Astrocyte (in vitro differentiated cells and primary cell): ENCODE data around the gene ZNF185.

Source experiments
- CTCF ChIP-seq: IDR thresholded peaks from 2 replicates; pipeline ENCODE4 v1.5.1; 2011; ENCODE audit warnings: low read depth, mild to moderate bottlenecking, inconsistent platforms, low read length, moderate library complexity; ENCODE audit not compliant: insufficient read depth
- EZH2 ChIP-seq: IDR thresholded peaks from 2 replicates; pipeline ENCODE4 v1.6.1; 2012; ENCODE audit warnings: mild to moderate bottlenecking, low read length, inconsistent platforms; ENCODE audit not compliant: insufficient read depth

- no peak for TF ChIP-seq CTCF
- no peak for TF ChIP-seq EZH2
Measured at GRCh38 chrX:152873361-152873760, 24.5 kb upstream of the ZNF185 start.
